PC-3 (cell line): Measurements from ENCODE around the gene PKP1. TPM values are rescaled to one million over a fixed set of nuclear protein-coding genes. Genes with fewer than 3 reads are reported as not detected.

Experiments used
- ATAC-seq: fragments of 200-7000 bp; cut with Tn5 transposase; 2 replicates; pipeline ENCODE4 v1.9.1; 2020; ENCODE audit warnings: mild to moderate bottlenecking, moderate library complexity
- BruUV-seq: library from RNA; stranded (reverse); fragments of 400-500 nt; replicated peaks from 2 replicates; lab custom pipeline; 2021; lab: Mats Ljungman, UMichigan
- CTCF ChIA-PET: fragments of 300-600 bp; sonication (Branson Sonifier 250); formaldehyde crosslinking; loops from one replicate; lab custom pipeline; 2022; ENCODE audit warnings: antibody characterized with exemption; lab: Charles Lee
- POLR2A ChIA-PET: fragments of 300-600 bp; sonication (Branson Sonifier 250); formaldehyde crosslinking; loops from one replicate; lab custom pipeline; 2022; ENCODE audit warnings: antibody characterized with exemption; ENCODE audit not compliant: unreplicated experiment; lab: Charles Lee
- DNase-seq: peaks from one replicate; pipeline ENCODE4 v3.0.0-alpha.2; 2015
- H2AFZ ChIP-seq: fragments of 300-600 bp; sonication (generic); 2 replicates; pipeline ENCODE4 v1.6.0; 2016; ENCODE audit warnings: antibody characterized with exemption, low read length
- H3F3A ChIP-seq: fragments of 300-600 bp; sonication (generic); one replicate; pipeline ENCODE4 v1.6.0; 2017; ENCODE audit warnings: antibody characterized with exemption, low read length, control low read depth, mild to moderate bottlenecking; ENCODE audit not compliant: unreplicated experiment
- H3K27ac ChIP-seq: fragments of 300-600 bp; sonication (generic); 2 replicates; pipeline ENCODE4 v1.5.1; 2016; ENCODE audit warnings: mild to moderate bottlenecking, low read length
- H3K27me3 ChIP-seq: fragments of 300-600 bp; sonication (generic); 2 replicates; pipeline ENCODE4 v1.6.1; 2016; ENCODE audit warnings: low read length, mixed read lengths
- H3K36me3 ChIP-seq: fragments of 300-600 bp; sonication (generic); 2 replicates; pipeline ENCODE4 v1.6.1; 2016; ENCODE audit warnings: low read depth, mixed run types, low read length, mixed read lengths
- H3K4me1 ChIP-seq: fragments of 300-600 bp; sonication (generic); 2 replicates; pipeline ENCODE4 v1.5.1; 2016; ENCODE audit warnings: low read length; ENCODE audit not compliant: insufficient read depth
- H3K4me2 ChIP-seq: fragments of 300-600 bp; sonication (generic); 2 replicates; pipeline ENCODE4 v1.6.0; 2016; ENCODE audit warnings: low read length
- H3K4me3 ChIP-seq: fragments of 300-600 bp; sonication (generic); 2 replicates; pipeline ENCODE4 v1.5.1; 2016; ENCODE audit warnings: mild to moderate bottlenecking, low read length, mixed read lengths
- H3K79me2 ChIP-seq: fragments of 300-600 bp; sonication (generic); 2 replicates; pipeline ENCODE4 v1.6.1; 2017; ENCODE audit warnings: low read length, mixed read lengths
- H3K9ac ChIP-seq: fragments of 300-600 bp; sonication (generic); 2 replicates; pipeline ENCODE4 v1.6.0; 2016; ENCODE audit warnings: mild to moderate bottlenecking, low read length
- H3K9me2 ChIP-seq: fragments of 300-600 bp; sonication (generic); replicated peaks from 2 replicates; pipeline ENCODE4 v1.6.1; 2016; ENCODE audit warnings: mixed run types, low read length, mixed read lengths
- H3K9me3 ChIP-seq: fragments of 300-600 bp; sonication (generic); 2 replicates; pipeline ENCODE4 v1.6.1; 2016; ENCODE audit warnings: low read length, mixed read lengths
- H4K20me1 ChIP-seq: fragments of 300-600 bp; sonication (generic); 2 replicates; pipeline ENCODE4 v1.6.1; 2016; ENCODE audit warnings: low read length, mixed read lengths
- EZH2 ChIP-seq: fragments of 300-600 bp; sonication (generic); IDR thresholded peaks from one replicate; pipeline ENCODE4 v1.6.1; 2017; ENCODE audit warnings: antibody characterized with exemption, mild to moderate bottlenecking, low read length; ENCODE audit not compliant: unreplicated experiment
- EZH2phosphoT487 ChIP-seq: fragments of 300-600 bp; sonication (generic); IDR thresholded peaks from 2 replicates; pipeline ENCODE4 v1.6.1; 2018; ENCODE audit warnings: mild to moderate bottlenecking, antibody characterized with exemption, low read length, borderline replicate concordance
- intact Hi-C: fragments of 100-400 bp; cut with micrococcal nuclease; formaldehyde crosslinking; loops from 2 replicates; pipeline ENCODE4 v1.9.0; 2023
- total RNA-seq: library from RNA; depleted of rRNA; stranded (reverse); fragments of >200 nt; gene quantifications from 2 replicates; pipeline ENCODE4 v1.2.3, GENCODE V29; 2014
- TF ChIP-seq, protein P1 (sequence below): fragments of 300-600 bp; sonication (generic); conservative IDR thresholded peaks from 2 replicates; pipeline ENCODE4 v1.5.1; 2017; ENCODE audit warnings: antibody characterized with exemption, low read depth, mild to moderate bottlenecking, low read length

The PKP1 gene
- total RNA-seq, 1 experiment from 2014 or later, result 211 TPM

DNA sequence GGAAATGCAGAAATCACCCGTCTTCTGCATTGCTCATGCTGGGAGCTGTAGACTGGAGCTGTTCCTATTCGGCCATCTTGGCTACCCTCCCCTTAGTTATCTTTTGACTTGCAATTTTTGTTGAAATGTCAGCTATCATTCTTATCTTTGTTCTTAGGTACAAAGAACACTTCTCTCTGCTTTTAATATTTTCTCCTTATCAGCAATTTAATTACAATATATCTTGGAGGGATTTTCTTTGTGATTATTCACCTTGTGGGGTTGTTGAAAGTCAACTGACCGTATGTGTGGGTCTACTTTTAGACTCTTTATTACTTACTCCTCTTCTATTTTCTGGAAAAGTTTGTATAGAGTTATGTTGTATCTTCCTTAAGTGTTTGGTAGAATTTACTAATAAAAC is 43.1 kb upstream of the PKP1 start:
- Histone ChIP-seq H3K36me3 (no peaks in the 10 kb centered on the region), H3K9me3 (no peaks in the 10 kb centered on the region), H3K27me3 (peaks cover 49% of the 10 kb centered on the region), H4K20me1 (no peaks in the 10 kb centered on the region), H3K9ac (no peak overlapping the region), H3K79me2 (no peaks in the 10 kb centered on the region), H3K4me3 (no peak overlapping the region), H3K4me1 (peaks cover 4% of the 10 kb centered on the region), H2AFZ (no peak overlapping the region), H3K9me2 (no peaks in the 10 kb centered on the region), H3K4me2 (no peak overlapping the region), H3K27ac (no peak overlapping the region), H3F3A (no peaks in the 10 kb centered on the region)
- intact Hi-C loops, result no loop called here
- CTCF ChIA-PET, result no interaction called here
- no peak for DNase-seq
- BruUV-seq, result no TSS peak
- ATAC-seq, result no peak
- POLR2A ChIA-PET, result no interaction called here
- TF ChIP-seq EZH2, result no peak
- TF ChIP-seq, protein P1, sequence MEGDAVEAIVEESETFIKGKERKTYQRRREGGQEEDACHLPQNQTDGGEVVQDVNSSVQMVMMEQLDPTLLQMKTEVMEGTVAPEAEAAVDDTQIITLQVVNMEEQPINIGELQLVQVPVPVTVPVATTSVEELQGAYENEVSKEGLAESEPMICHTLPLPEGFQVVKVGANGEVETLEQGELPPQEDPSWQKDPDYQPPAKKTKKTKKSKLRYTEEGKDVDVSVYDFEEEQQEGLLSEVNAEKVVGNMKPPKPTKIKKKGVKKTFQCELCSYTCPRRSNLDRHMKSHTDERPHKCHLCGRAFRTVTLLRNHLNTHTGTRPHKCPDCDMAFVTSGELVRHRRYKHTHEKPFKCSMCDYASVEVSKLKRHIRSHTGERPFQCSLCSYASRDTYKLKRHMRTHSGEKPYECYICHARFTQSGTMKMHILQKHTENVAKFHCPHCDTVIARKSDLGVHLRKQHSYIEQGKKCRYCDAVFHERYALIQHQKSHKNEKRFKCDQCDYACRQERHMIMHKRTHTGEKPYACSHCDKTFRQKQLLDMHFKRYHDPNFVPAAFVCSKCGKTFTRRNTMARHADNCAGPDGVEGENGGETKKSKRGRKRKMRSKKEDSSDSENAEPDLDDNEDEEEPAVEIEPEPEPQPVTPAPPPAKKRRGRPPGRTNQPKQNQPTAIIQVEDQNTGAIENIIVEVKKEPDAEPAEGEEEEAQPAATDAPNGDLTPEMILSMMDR, result no peak
- TF ChIP-seq EZH2phosphoT487, result no peak

DNA sequence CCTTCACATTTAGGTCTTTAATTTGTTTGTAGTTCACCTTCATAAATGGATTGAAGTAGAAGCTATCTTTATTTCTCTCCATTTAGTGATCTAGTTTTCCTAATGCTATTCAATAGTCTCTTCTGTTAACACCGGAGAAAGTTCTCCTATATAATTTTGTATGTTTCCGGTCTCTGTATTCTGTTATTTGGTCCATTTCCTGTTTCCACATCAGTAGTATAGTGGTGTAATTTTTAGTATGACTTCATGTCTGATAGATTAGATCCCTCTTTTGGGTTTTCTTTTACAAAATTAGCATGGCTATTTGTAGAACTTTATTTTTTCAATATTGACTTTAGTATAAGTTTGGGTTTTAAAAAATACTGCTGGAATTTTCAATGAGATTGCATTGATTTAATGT is 41.6 kb upstream of the PKP1 start:
- ATAC-seq, result no peak
- no TSS peak for BruUV-seq
- H3K27ac ChIP-seq, result no peak overlapping the region
- no peak for DNase-seq
- no peak overlapping the region for H3K9ac ChIP-seq
- no peaks in the 10 kb centered on the region for H3K9me2 ChIP-seq
- no peak overlapping the region for H3K4me2 ChIP-seq
- H4K20me1 ChIP-seq, result no peaks in the 10 kb centered on the region
- TF ChIP-seq, protein P1, result no peak
- TF ChIP-seq EZH2 (no peak), EZH2phosphoT487 (peak; percentile 19; the same call in 1 of the 2 replicates)
- H2AFZ ChIP-seq, result no peak overlapping the region
- peaks cover 63% of the 10 kb centered on the region for H3K27me3 ChIP-seq
- no peak overlapping the region for H3K4me3 ChIP-seq
- no peaks in the 10 kb centered on the region for H3K36me3 ChIP-seq
- ChIA-PET CTCF (interaction anchor here (0.5 to 0.6 kb wide), 2 partner anchors 105 to 120 kb away, joined by 3 to 6 read pairs; no protein-coding TSS in a partner anchor), POLR2A (no interaction called here)
- H3K9me3 ChIP-seq, result no peaks in the 10 kb centered on the region
- H3K79me2 ChIP-seq, result no peaks in the 10 kb centered on the region
- intact Hi-C loops, result no loop called here
- no peaks in the 10 kb centered on the region for H3F3A ChIP-seq
- peaks cover 8% of the 10 kb centered on the region for H3K4me1 ChIP-seq

DNA sequence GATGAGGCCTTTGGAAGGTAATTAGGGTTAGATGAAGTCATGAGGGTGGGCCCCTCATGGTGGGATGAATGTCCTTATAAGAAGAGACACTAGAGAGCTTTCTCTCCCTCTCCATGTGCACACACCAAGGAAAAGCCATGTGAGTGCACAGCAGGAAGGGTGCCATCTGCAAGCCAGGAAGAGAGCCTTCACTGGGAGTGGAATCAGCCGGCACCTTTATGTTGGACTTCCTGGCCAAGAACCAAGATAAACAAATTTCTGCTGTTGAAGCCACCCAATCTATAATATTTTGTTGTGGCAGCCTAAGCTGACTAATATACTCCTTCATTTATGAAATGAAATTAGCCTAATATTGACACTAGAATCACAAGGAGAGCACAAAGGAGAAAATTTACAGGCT is 38.2 kb upstream of the PKP1 start:
- H3K9ac ChIP-seq, result no peak overlapping the region
- no peaks in the 10 kb centered on the region for H3F3A ChIP-seq
- DNase-seq (peak; percentile 69), ATAC-seq (peak; percentile 89)
- H3K4me3 ChIP-seq, result no peak overlapping the region
- H3K4me2 ChIP-seq, result no peak overlapping the region
- no peak overlapping the region for H3K27ac ChIP-seq
- H3K9me3 ChIP-seq, result no peaks in the 10 kb centered on the region
- peaks cover 8% of the 10 kb centered on the region for H3K4me1 ChIP-seq
- ChIA-PET POLR2A (no interaction called here), CTCF (no interaction called here)
- intact Hi-C loops, result no loop called here
- no peaks in the 10 kb centered on the region for H4K20me1 ChIP-seq
- no peak overlapping the region for H2AFZ ChIP-seq
- peaks cover 64% of the 10 kb centered on the region for H3K27me3 ChIP-seq
- no peaks in the 10 kb centered on the region for H3K79me2 ChIP-seq
- H3K9me2 ChIP-seq, result no peaks in the 10 kb centered on the region
- BruUV-seq, result no TSS peak
- TF ChIP-seq EZH2phosphoT487 (no peak), EZH2 (no peak)
- TF ChIP-seq, protein P1, result no peak
- no peaks in the 10 kb centered on the region for H3K36me3 ChIP-seq
